Left cardiac atrium (tissue), 4 donors: ENCODE data around the gene CFAP45. TPM values are rescaled to one million over a fixed set of nuclear protein-coding genes. Genes with fewer than 3 reads are reported as not detected.
A peak's percentile ranks its signal among the peaks of the same experiment; 100 is the strongest.

ENCODE experiments used
- ATAC-seq, 2 donors: fragments of 200-7000 bp; cut with Tn5 transposase; one replicate each; pipeline ENCODE4 v1.9.1; 2020; ENCODE audit warnings: mild to moderate bottlenecking in 2 of 2, moderate library complexity in 2 of 2
- DNase-seq: peaks from one replicate; pipeline ENCODE4 v3.0.0-alpha.2; 2020
- intact Hi-C, 2 donors: fragments of 100-400 bp; cut with DNase I; formaldehyde crosslinking; loops; one replicate each; pipeline versions ENCODE4 v1.14.1 to v1.15.1; 2022 to 2023
- total RNA-seq, 2 donors: library from RNA; stranded (reverse); fragmentation: NEBNext Ultra II Directional; extraction: Animal tissue kit (Norgen Biotek cat#: 25700); gene quantifications; one replicate each; pipeline ENCODE4 v1.2.1, GENCODE V29; 2021
- donor health status: DM: no; HTN: yes; CAD: no.
- donor health status: DM: no; HTN: yes; CAD: no; lungs with severe emphysema.
- donor health status: DM: yes; HTN: yes; CAD: no.
- donor health status: Dilated cardiomyopathy.

CFAP45 gene
- total RNA-seq, 2 donors from 2014 or later, result 1.6 to 2.0 TPM

- ATAC-seq (peak; percentile 6 to 15), DNase-seq (no peak)
- intact Hi-C loops, result loop anchor here (2.0 to 5.0 kb wide), 2 partner anchors 68 to 140 kb away; no protein-coding TSS in a partner anchor
Observed at GRCh38 chr1:159937054-159937750, 37.2 kb upstream of the CFAP45 start.

GRCh38 chr1:159936273-159936904 is 36.4 kb upstream of the CFAP45 start:
- DNase-seq (peak; percentile 78), ATAC-seq (peak; percentile 67 to 75)
- intact Hi-C loops, result loop anchor here (1.0 to 5.0 kb wide), 3 partner anchors 68 to 139 kb away; no protein-coding TSS in a partner anchor

GRCh38 chr1:159935719-159936272 is 35.8 kb upstream of the CFAP45 start:
- DNase-seq (no peak), ATAC-seq (no peak)
- intact Hi-C loops, result loop anchor here (1.0 to 5.0 kb wide), 3 partner anchors 69 to 138 kb away; no protein-coding TSS in a partner anchor

- intact Hi-C loops, result loop anchor here in 1 of 2 donors (5.0 kb wide), 1 partner anchor 138 kb away; no protein-coding TSS in a partner anchor
- ATAC-seq (no peak), DNase-seq (no peak)
Observed at GRCh38 chr1:159935305-159935704, 35.3 kb upstream of the CFAP45 start.

- intact Hi-C loops, result loop anchor here in 1 of 2 donors (5.0 kb wide), 1 partner anchor 137 kb away; no protein-coding TSS in a partner anchor
- ATAC-seq, result no peak
- DNase-seq, result no peak
Observed at GRCh38 chr1:159934136-159935039, 34.4 kb upstream of the CFAP45 start.

GRCh38 chr1:159933347-159933746 is 33.4 kb upstream of the CFAP45 start:
- no peak for ATAC-seq
- intact Hi-C loops, result no loop called here
- DNase-seq, result no peak

GRCh38 chr1:159932296-159933285 is 32.6 kb upstream of the CFAP45 start:
- DNase-seq (no peak), ATAC-seq (no peak)
- intact Hi-C loops, result no loop called here

GRCh38 chr1:159931795-159932173 is 31.8 kb upstream of the CFAP45 start:
- intact Hi-C loops, result no loop called here
- peak in 1 of 2 donors; percentile 12 for ATAC-seq

GRCh38 chr1:159931101-159931794 is 31.3 kb upstream of the CFAP45 start:
- no peak for ATAC-seq
- DNase-seq, result peak; percentile 13
- intact Hi-C loops, result no loop called here

More at GRCh38 chr1:159931795-159932173, 31.8 kb upstream of the CFAP45 start:
- no peak for DNase-seq

GRCh38 chr1:159930634-159931033 is 30.7 kb upstream of the CFAP45 start:
- no peak for DNase-seq
- no peak for ATAC-seq
- intact Hi-C loops, result no loop called here

- intact Hi-C loops, result no loop called here
- ATAC-seq, result no peak
Observed at GRCh38 chr1:159930216-159930615, 30.3 kb upstream of the CFAP45 start.

GRCh38 chr1:159929155-159930051 is 29.4 kb upstream of the CFAP45 start:
- intact Hi-C loops, result no loop called here
- ATAC-seq (no peak), DNase-seq (no peak)

More at GRCh38 chr1:159930216-159930615, 30.3 kb upstream of the CFAP45 start:
- no peak for DNase-seq

GRCh38 chr1:159928491-159929050 is 28.6 kb upstream of the CFAP45 start:
- intact Hi-C loops, result no loop called here
- ATAC-seq, result no peak
- no peak for DNase-seq

- intact Hi-C loops, result no loop called here
- DNase-seq (no peak), ATAC-seq (no peak)
Observed at GRCh38 chr1:159927849-159928431, 28.0 kb upstream of the CFAP45 start.

GRCh38 chr1:159927211-159927848 is 27.4 kb upstream of the CFAP45 start:
- intact Hi-C loops, result no loop called here
- peak; percentile 11 for DNase-seq
- ATAC-seq, result no peak
